ENCODE data around the gene UROC1.

GRCh38 chr3:126450219-126450618, 67.4 kb downstream of the UROC1 start:
- no peak for TF ChIP-seq CTCF (IDR thresholded peaks at IDR 0.05)
- TF ChIP-seq POLR2A (IDR thresholded peaks at IDR 0.05) = no peak
